Esophagus squamous epithelium (tissue), 4 donors: ENCODE results near the gene RNU6-9.

Experiments used
- POLR2A ChIP-seq, 4 donors: fragments of 450-650 bp; IDR thresholded peaks; one replicate each; pipeline ENCODE4 v1.6.1; 2017; ENCODE audit warnings: antibody characterized with exemption in 4 of 4, mild to moderate bottlenecking in 4 of 4, moderate library complexity in 3 of 4
- TF ChIP-seq, protein P1 (sequence below), 6 experiments: fragments of 450-650 bp in 4 of 6; fragments of 200-600 bp in 2 of 6; sonication (generic) in 2 of 6; IDR thresholded peaks; one replicate each; pipeline ENCODE4 v1.5.1; 2016 to 2019; ENCODE audit warnings: antibody characterized with exemption in 6 of 6, mild to moderate bottlenecking in 4 of 6, moderate library complexity in 4 of 6

- TF ChIP-seq, protein P1, sequence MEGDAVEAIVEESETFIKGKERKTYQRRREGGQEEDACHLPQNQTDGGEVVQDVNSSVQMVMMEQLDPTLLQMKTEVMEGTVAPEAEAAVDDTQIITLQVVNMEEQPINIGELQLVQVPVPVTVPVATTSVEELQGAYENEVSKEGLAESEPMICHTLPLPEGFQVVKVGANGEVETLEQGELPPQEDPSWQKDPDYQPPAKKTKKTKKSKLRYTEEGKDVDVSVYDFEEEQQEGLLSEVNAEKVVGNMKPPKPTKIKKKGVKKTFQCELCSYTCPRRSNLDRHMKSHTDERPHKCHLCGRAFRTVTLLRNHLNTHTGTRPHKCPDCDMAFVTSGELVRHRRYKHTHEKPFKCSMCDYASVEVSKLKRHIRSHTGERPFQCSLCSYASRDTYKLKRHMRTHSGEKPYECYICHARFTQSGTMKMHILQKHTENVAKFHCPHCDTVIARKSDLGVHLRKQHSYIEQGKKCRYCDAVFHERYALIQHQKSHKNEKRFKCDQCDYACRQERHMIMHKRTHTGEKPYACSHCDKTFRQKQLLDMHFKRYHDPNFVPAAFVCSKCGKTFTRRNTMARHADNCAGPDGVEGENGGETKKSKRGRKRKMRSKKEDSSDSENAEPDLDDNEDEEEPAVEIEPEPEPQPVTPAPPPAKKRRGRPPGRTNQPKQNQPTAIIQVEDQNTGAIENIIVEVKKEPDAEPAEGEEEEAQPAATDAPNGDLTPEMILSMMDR (IDR thresholded peaks at IDR 0.05): no peak
- TF ChIP-seq POLR2A (IDR thresholded peaks at IDR 0.05): no peak
Measured at GRCh38 chr19:939439-939838, 46.2 kb downstream of the RNU6-9 start.
